Transverse colon (tissue), 4 donors: Measurements from ENCODE around the gene ICA1.
"Not testable (repeated sequence)": the region's sequence is repeated elsewhere in the genome, so short reads cannot be mapped to it uniquely, and the experiment has no call there.

Source experiments
- POLR2A ChIP-seq: fragments of 450-650 bp; IDR thresholded peaks from one replicate; pipeline ENCODE4 v1.6.1; 2016; ENCODE audit warnings: antibody characterized with exemption, mild to moderate bottlenecking, moderate library complexity
- POLR2AphosphoS5 ChIP-seq, 3 donors: sonication (generic); formaldehyde crosslinking; IDR thresholded peaks; one replicate each; pipeline ENCODE4 v1.6.1; 2016; ENCODE audit warnings: antibody characterized with exemption in 3 of 3
- TF ChIP-seq, protein P1 (sequence below), 5 experiments: fragments of 200-600 bp in 3 of 5; fragments of 450-650 bp in 2 of 5; sonication (generic) in 3 of 5; IDR thresholded peaks; 1 replicate in 2 of 5; 2 replicates in 3 of 5; pipeline ENCODE4 v1.5.1; 2016 to 2017; ENCODE audit warnings: antibody characterized with exemption in 5 of 5, inconsistent platforms in 3 of 5, mild to moderate bottlenecking in 2 of 5, moderate library complexity in 1 of 5

- TF ChIP-seq, protein P1, sequence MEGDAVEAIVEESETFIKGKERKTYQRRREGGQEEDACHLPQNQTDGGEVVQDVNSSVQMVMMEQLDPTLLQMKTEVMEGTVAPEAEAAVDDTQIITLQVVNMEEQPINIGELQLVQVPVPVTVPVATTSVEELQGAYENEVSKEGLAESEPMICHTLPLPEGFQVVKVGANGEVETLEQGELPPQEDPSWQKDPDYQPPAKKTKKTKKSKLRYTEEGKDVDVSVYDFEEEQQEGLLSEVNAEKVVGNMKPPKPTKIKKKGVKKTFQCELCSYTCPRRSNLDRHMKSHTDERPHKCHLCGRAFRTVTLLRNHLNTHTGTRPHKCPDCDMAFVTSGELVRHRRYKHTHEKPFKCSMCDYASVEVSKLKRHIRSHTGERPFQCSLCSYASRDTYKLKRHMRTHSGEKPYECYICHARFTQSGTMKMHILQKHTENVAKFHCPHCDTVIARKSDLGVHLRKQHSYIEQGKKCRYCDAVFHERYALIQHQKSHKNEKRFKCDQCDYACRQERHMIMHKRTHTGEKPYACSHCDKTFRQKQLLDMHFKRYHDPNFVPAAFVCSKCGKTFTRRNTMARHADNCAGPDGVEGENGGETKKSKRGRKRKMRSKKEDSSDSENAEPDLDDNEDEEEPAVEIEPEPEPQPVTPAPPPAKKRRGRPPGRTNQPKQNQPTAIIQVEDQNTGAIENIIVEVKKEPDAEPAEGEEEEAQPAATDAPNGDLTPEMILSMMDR (IDR thresholded peaks at IDR 0.05) = not testable (repeated sequence)
- TF ChIP-seq POLR2A; POLR2AphosphoS5 (IDR thresholded peaks at IDR 0.05): not testable (repeated sequence)
These were observed 18.9 kb downstream of the ICA1 start for GRCh38 chr7:8243059-8243458.
